Measurements from ENCODE around the gene APOA5.
A peak's percentile ranks its signal among the peaks of the same experiment; 100 is the strongest.

Gene APOA5

GRCh38 chr11:116800610-116801009 lies 8.9 kb upstream of the APOA5 start:
- DNase-seq (ENCODE audit: low read depth) = no peak

DNA sequence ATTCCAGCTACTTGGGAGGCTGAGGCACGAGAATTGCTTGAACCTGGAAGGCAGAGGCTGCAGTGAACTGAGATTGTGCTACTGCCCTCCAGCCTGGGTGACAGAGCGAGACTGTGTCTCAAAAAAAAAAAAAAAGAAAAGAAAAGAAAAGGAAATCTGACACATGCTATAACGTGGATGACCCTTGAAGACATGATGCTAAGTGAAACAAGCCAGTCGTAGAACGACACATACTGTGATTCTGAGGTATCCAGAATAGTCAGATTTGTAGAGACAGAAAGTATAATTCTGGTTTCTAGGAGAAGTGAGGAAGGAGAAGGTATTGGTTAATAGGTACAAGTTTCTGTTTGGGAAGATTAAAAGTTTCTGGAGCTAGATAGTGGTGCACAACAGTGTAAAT lies 6.7 kb upstream of the APOA5 start:
- no peak for DNase-seq (ENCODE audit: low read depth)

DNA sequence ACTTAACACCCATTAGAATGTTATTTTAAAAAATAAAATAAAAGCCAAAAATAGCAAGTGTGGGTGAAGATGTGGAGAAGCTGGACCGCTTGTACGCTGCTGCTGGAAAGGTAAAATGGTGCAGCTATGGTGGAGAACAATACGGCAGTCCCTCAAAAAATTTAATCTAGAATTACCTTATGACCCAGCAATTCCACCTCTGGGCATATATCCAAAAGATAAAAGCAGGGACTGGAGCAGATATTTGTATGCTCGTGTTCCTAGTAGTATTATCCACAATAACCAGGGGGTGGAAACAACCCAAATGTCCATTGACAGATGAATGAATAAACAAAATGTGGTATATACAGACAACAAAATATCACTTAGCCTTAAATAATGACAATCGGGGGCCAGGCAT lies 6.1 kb upstream of the APOA5 start:
- DNase-seq (ENCODE audit: low read depth) = no peak

DNA sequence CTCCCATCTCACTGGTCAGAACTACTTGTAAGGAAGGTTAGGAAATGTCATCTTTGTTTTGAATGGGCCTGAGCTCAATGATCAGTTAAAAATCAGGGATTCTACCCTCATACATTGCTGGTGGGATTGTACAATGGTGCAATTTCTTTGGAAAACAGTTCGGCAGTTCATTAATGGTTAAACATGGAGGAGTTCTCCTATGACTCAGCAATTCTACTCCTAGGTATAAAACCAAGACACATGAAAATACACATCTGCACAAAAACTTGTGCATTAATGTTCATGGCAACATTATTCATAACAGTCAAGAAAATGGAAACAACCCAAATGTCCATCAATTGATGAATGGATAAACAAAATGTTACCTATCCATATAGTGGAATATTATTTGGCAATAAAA lies 4.9 kb upstream of the APOA5 start:
- DNase-seq (ENCODE audit: low read depth) = no peak

- DNase-seq (ENCODE audit: low read depth) = no peak
Observed at GRCh38 chr11:116794851-116795250, 3.2 kb upstream of the APOA5 start.

DNA sequence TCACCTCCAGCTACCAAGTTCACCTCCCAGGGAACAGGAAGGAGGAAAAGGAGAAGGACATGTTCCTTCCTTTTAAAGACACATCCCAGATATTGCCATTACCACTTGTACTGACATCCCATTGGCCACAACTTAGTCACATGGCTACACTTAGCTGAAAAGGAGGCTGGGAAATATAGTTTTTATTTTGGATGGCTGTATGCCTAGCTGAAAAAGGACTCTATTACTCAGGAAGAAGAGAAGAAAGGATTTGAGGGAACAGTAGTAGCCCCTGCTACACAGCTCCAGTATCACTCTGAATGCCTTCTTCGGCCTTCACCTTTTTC lies 2.1 kb upstream of the APOA5 start:
- peak; percentile 35 for DNase-seq (ENCODE audit: low read depth)

DNA sequence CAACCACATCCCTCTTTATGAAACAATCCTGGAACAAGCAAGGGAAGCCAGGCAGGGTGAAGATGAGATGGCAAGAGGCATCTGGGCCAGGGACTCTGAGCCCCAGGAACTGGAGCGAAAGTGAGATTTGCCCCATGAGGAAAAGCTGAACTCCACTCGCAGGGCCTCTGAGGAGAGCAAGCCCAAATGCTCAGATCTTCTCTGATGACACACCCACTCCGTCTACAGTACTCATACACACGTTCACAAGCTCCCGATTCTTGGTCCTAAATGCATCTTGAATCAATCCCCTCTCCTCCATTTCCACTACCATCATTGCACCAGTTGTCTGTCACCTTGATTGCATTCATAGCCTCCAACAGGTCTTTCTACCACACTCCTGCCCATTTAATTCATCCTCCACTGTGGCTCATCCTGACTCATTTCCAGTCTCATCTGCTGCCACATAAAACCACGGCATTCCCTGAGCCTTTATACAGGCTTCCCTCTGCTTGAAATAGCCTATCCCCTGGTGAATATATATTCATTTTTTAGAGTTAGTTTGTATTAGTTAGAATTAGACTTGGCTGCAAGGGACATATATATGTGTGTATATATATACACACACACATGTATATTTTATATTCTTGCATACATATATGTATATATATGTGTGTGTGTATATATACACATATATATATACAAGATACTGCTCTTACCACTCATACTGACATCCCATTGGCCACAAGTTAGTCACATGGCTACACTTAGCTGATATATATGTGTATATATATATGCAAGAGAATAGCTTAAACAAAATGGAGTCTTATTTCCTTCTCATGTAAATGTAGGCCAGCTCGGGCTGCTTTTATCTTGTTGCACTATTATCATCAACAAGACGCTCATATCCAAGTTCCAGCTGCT lies 1.4 kb upstream of the APOA5 start:
- peak; percentile 78 for DNase-seq (ENCODE audit: low read depth)

DNA sequence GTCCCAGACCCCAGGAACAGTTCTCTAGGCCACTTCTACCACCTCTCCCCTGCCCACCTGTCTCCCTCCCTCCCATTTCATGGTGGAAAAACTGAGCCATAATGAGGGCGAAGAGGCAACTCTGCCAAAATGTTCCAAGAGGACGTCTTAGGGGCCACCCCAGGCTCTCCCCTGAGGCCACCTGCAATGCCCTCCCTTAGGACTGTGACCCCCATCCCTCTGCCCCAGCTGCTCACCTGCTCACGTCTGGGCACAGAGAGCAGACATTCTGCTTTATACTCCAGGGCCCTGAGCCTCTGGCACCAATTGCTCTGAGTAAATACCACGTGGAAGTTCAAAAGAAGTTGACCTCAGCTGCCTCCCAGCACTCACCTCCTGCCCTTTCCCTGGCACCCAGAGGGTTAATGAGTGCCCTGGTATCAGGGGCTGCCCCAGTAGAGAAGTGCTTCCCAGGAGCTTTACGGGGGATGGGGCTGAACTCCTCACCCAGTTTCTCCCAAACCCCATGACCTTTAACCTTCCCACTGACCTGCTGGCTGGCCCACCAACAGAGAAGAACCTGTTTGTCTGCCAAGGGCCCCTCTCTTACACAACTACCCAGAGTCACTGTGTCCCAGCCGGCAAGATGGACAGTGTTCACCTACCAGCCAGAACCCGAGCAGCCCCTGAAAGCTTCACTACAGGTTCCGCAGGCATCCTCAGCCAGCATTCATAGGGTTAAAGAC lies 627 bp upstream of the APOA5 start:
- no peak for DNase-seq (ENCODE audit: low read depth)

DNA sequence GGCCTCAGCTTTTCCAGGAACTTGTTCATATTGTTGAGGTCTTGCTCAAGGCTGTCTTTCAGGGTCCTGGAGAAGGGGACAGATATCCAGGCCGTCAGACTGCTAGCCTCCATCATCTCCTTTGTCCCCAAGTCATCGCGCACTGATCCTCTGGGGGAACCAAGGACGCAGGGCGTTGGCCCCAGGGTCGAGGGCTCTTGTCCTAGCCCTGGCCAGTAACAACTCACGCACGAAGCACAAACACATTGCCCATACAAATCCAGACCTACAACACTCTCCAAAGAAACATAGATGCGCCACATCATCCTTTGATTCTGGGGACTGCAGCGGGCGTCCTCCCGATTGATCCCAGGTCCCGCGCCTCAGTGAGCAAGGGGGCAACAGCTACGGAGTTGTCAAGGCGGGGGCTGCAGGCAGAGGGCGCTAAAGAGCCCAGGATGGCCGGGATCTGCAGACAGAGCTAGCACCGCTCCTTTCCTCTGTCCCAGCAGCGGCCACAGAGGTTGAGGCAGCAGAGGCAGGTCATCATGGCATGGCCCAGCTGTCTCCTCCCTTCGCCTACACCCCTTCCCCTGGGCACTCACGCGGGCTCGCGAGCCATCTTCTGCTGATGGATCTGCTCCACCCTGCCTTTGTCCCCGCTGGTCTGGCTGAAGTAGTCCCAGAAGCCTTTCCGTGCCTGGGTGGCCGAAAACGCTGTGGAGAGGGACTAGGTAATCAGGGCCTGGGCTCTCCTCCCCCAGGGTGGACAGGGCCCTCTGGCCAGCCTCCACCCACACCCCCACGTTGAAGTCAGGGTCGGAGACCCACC lies 472 bp downstream of the APOA5 start:
- DNase-seq (ENCODE audit: low read depth) = peak; percentile 71

- DNase-seq (ENCODE audit: low read depth) = no peak
Observed at GRCh38 chr11:116790167-116791001, 1.3 kb downstream of the APOA5 start.

DNA sequence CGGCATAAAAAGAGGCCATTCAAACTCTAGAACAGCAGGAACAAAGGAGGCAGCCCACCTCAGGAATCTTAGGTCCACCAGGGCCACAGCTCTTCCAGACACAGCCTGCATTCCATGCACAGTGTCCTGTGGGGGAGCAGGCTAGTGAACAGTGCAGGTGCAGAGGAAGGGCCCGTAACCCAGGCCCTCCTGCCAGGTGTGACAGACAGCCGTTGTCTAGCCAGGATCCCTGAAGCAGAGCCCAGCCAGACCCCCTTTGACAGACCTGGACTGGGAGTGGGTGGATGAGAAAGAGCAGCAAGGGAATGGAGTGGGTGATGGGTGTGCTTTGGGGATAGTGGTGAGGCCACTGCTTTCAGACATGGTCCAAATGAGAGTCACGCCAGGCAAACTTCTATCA lies 2.7 kb downstream of the APOA5 start:
- no peak for DNase-seq (ENCODE audit: low read depth)

GRCh38 chr11:116788534-116788933 lies 3.1 kb downstream of the APOA5 start:
- no peak for DNase-seq (ENCODE audit: low read depth)

DNA sequence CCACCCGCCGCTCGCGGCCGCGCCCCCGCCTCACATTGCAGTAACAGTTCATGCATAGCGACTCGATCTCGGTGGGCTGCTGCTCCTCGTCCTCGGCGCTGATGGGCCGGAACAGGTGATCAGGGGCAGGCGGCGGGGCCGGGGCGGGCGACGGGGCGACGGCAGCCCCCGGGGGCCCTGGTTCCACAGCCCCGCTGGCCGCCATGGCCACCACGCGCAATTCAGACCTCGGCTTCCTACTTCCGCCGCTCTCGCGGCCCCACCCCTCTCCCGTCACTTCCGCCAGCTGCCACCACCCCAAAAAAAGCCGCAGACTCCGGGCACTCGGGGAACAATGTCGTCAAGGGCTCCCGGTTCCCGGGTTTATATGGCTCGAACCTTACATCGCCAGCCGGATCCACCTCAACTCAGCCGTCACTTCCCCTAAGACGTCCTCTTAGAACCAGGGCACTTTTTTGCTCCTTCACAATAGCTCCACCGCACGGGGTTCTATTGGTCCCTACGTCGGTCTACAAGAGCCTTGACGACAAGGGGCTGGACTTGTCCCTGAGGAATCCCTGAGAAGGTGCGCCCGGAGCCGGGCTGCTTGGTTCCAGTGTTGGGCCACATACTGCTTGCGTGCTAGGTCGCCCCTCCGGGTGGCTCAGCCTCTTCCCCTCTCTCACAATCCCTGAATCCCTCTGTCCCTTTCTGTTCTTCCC lies 3.7 kb downstream of the APOA5 start, which contains the start of gene ZPR1:
TSS of gene ZPR1 (minus strand) at position 238 of the 701 bp plus-strand sequence. CDS start at position 205, 33 bp downstream.
- peak; percentile 77 for DNase-seq (ENCODE audit: low read depth)

DNA sequence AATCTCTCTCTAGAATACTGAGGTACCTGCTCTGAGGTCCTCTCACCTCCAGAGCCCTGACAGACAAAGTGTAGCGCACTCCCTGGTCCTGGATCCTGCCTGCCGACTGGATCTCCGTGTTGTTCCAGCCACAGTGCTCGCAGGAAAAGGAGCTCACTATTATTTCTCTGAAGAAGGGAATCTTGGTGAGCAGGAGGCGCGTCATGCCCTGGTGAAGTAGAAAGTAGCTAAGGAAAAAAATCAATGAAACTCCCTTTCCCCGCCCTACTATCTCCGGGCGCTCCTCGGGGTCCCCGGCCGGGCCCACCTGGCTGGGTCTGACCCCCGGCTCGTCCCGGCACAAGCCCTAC lies 4.3 kb downstream of the APOA5 start:
- peak; percentile 29 for DNase-seq (ENCODE audit: low read depth)

DNA sequence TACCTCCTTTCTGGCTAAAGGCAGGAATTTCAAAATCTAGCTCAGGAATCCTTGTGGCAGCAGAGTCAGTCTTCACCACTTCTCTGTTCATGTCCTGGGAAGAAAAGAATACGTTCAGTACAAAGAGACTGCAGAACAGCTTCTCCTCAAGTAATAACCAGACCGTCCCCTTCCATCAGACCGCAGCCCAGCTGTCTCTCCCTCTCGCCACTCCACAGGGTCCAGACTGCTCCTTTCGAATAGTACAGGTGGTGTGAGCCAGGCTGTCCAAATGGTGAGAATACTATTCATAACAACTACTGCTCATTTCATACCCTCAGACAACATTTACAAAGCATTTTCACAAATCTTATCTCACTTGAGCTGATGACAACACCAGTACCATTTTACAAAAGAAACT lies 4.7 kb downstream of the APOA5 start:
- no peak for DNase-seq (ENCODE audit: low read depth)

- no peak for DNase-seq (ENCODE audit: low read depth)
Observed at GRCh38 chr11:116786326-116786725, 5.4 kb downstream of the APOA5 start.

GRCh38 chr11:116782728-116783127 lies 9.0 kb downstream of the APOA5 start:
- peak; percentile 50 for DNase-seq (ENCODE audit: low read depth)

- no peak for DNase-seq (ENCODE audit: low read depth)
Observed at GRCh38 chr11:116778556-116778955, 13.1 kb downstream of the APOA5 start.

- DNase-seq (ENCODE audit: low read depth) = no peak
Observed at GRCh38 chr11:116777056-116777455, 14.6 kb downstream of the APOA5 start.

- no peak for DNase-seq (ENCODE audit: low read depth)
Observed at GRCh38 chr11:116776522-116776984, 15.1 kb downstream of the APOA5 start.

GRCh38 chr11:116775975-116776374 lies 15.7 kb downstream of the APOA5 start:
- DNase-seq (ENCODE audit: low read depth) = no peak

All from EH (cell line).